ENCODE data around the gene SLBP. TPM values are rescaled to one million over a fixed set of nuclear protein-coding genes. Genes with fewer than 3 reads are reported as not detected.
A peak's percentile ranks its signal among the peaks of the same experiment; 100 is the strongest.

SLBP gene
- polyA plus RNA-seq, 4 donors: 25.5 to 38.4 (median 27.9) TPM

GRCh38 chr4:1726146-1726934 lies 14.2 kb upstream of the SLBP start:
- H3K27me3 ChIP-seq (ENCODE audit: control insufficient read depth in 3 of 3, insufficient read depth in 3 of 3, low read length in 3 of 3): no peaks in the 10 kb centered on the region
- H3K9me3 ChIP-seq (ENCODE audit: control insufficient read depth in 2 of 2, insufficient read depth in 1 of 2, low read depth in 1 of 2, low read length in 1 of 2): no peaks in the 10 kb centered on the region
- 47 to 54% (median 49%) methylated on average over 17 of the region's 17 CpGs for WGBS, 3 donors
- DNase-seq: peak; percentile 91 to 93
- H3K36me3 ChIP-seq (ENCODE audit: control insufficient read depth in 3 of 3, insufficient read depth in 2 of 3, low read depth in 1 of 3, low read length in 3 of 3): peaks cover 0 to 63% (median 0%) of the 10 kb centered on the region in 3 donors
- no peak for FAIRE-seq
- H3K27ac ChIP-seq (ENCODE audit: low read depth in 1 of 3, low read length in 2 of 3): peak overlapping the region in 2 of 3 donors; percentile 20 to 22
- H3K4me1 ChIP-seq (ENCODE audit: control insufficient read depth in 3 of 3, insufficient read depth in 2 of 3, low read depth in 1 of 3, low read length in 2 of 3): peaks cover 0 to 16% (median 3%) of the 10 kb centered on the region in 3 donors
- no peak overlapping the region for H3K4me3 ChIP-seq (ENCODE audit: low read depth in 1 of 3, low read length in 3 of 3)

GRCh38 chr4:1725521-1725920 lies 13.4 kb upstream of the SLBP start:
- Histone ChIP-seq H3K4me1 (ENCODE audit: control insufficient read depth in 3 of 3, insufficient read depth in 2 of 3, low read depth in 1 of 3, low read length in 2 of 3) (peaks cover 0 to 16% (median 3%) of the 10 kb centered on the region in 3 donors), H3K27ac (ENCODE audit: low read depth in 1 of 3, low read length in 2 of 3) (no peak overlapping the region), H3K36me3 (ENCODE audit: control insufficient read depth in 3 of 3, insufficient read depth in 2 of 3, low read depth in 1 of 3, low read length in 3 of 3) (peaks cover 0 to 57% (median 0%) of the 10 kb centered on the region in 3 donors), H3K9me3 (ENCODE audit: control insufficient read depth in 2 of 2, insufficient read depth in 1 of 2, low read depth in 1 of 2, low read length in 1 of 2) (no peaks in the 10 kb centered on the region), H3K27me3 (ENCODE audit: control insufficient read depth in 3 of 3, insufficient read depth in 3 of 3, low read length in 3 of 3) (no peaks in the 10 kb centered on the region), H3K4me3 (ENCODE audit: low read depth in 1 of 3, low read length in 3 of 3) (no peak overlapping the region)
- DNase-seq (no peak), FAIRE-seq (no peak)
- 91 to 94% (median 94%) methylated on average over 10 of the region's 10 CpGs for WGBS, 3 donors

GRCh38 chr4:1723131-1723801 lies 11.1 kb upstream of the SLBP start:
- H3K4me1 ChIP-seq (ENCODE audit: control insufficient read depth in 3 of 3, insufficient read depth in 2 of 3, low read depth in 1 of 3, low read length in 2 of 3): peaks cover 3 to 24% (median 6%) of the 10 kb centered on the region in 3 donors
- no peak for DNase-seq
- 62 to 76% (median 67%) methylated on average over 12 of the region's 12 CpGs for WGBS, 3 donors

GRCh38 chr4:1722551-1723118 lies 10.5 kb upstream of the SLBP start:
- no peak for DNase-seq
- 41 to 56% (median 49%) methylated on average over 18 of the region's 18 CpGs for WGBS, 3 donors
- FAIRE-seq: no peak

More at GRCh38 chr4:1723131-1723801, 11.1 kb upstream of the SLBP start:
- Histone ChIP-seq H3K27ac (ENCODE audit: low read depth in 1 of 3, low read length in 2 of 3) (peak overlapping the region in 2 of 3 donors; percentile 69 to 97), H3K4me3 (ENCODE audit: low read depth in 1 of 3, low read length in 3 of 3) (peak overlapping the region in 1 of 3 donors; percentile 7), H3K36me3 (ENCODE audit: control insufficient read depth in 3 of 3, insufficient read depth in 2 of 3, low read depth in 1 of 3, low read length in 3 of 3) (peaks cover 0 to 52% (median 0%) of the 10 kb centered on the region in 3 donors), H3K27me3 (ENCODE audit: control insufficient read depth in 3 of 3, insufficient read depth in 3 of 3, low read length in 3 of 3) (no peaks in the 10 kb centered on the region), H3K9me3 (ENCODE audit: control insufficient read depth in 2 of 2, insufficient read depth in 1 of 2, low read depth in 1 of 2, low read length in 1 of 2) (no peaks in the 10 kb centered on the region)
- no peak for FAIRE-seq

DNA sequence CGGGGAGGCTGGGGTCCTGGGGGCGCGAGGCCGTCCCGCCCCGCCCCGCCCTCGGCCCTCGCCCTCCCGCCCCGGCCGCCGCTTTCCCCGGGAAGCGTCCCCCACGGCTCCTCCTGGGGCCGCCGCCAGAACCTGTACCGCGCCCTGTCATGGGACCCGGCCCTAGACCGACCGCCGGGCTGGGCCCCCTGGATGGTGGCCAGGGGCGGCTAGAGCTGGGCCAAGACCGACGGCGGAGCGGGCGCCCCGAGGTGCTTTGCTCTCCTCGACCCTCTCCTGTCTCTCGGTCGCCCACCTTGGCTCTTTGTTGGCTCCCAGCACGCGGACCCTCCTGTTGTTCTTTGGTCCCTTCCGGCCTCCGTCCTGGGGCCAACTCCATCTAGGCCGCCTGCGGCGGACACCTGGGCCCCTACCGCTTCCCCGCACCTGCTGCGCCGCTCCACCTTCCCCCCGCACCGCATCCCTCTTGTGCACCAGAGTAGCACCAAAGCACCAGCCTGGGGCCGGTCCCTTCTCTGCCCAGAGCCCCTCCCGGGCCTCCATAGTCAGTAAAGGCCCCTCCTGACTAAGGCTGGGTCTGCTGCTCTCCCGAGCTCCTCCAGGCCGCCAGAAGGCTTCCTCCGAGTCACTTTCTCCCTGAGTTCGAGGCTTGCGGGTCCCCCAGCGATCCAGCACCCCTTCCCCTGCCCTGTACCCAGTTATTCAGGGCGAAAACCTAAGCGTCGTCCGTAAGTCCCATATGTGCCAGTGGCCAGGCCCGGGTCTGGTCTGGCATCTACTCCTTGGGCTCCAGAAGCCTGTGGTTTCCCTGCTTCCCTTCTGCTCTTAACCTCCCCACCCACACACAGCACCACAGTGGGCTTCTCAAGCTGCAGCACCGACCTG lies 9.8 kb upstream of the SLBP start:
- DNase-seq (peak in 1 of 2 donors; percentile 28), FAIRE-seq (no peak)
- H3K36me3 ChIP-seq (ENCODE audit: control insufficient read depth in 3 of 3, insufficient read depth in 2 of 3, low read depth in 1 of 3, low read length in 3 of 3): peaks cover 0 to 52% (median 3%) of the 10 kb centered on the region in 3 donors
- H3K4me3 ChIP-seq (ENCODE audit: low read depth in 1 of 3, low read length in 3 of 3): peak overlapping the region; percentile 42 to 65 (median 51)
- WGBS, 3 donors: 3 to 5% (median 4%) methylated on average over 39 to 61 of the region's 61 CpGs
- H3K9me3 ChIP-seq (ENCODE audit: control insufficient read depth in 2 of 2, insufficient read depth in 1 of 2, low read depth in 1 of 2, low read length in 1 of 2): no peaks in the 10 kb centered on the region
- H3K27ac ChIP-seq (ENCODE audit: low read depth in 1 of 3, low read length in 2 of 3): peak overlapping the region in 1 of 3 donors; percentile 97
- peaks cover 3 to 24% (median 6%) of the 10 kb centered on the region in 3 donors for H3K4me1 ChIP-seq (ENCODE audit: control insufficient read depth in 3 of 3, insufficient read depth in 2 of 3, low read depth in 1 of 3, low read length in 2 of 3)
- H3K27me3 ChIP-seq (ENCODE audit: control insufficient read depth in 3 of 3, insufficient read depth in 3 of 3, low read length in 3 of 3): no peaks in the 10 kb centered on the region

More at GRCh38 chr4:1722551-1723118, 10.5 kb upstream of the SLBP start:
- H3K9me3 ChIP-seq (ENCODE audit: control insufficient read depth in 2 of 2, insufficient read depth in 1 of 2, low read depth in 1 of 2, low read length in 1 of 2): no peaks in the 10 kb centered on the region
- H3K4me1 ChIP-seq (ENCODE audit: control insufficient read depth in 3 of 3, insufficient read depth in 2 of 3, low read depth in 1 of 3, low read length in 2 of 3): peaks cover 3 to 24% (median 6%) of the 10 kb centered on the region in 3 donors
- H3K27me3 ChIP-seq (ENCODE audit: control insufficient read depth in 3 of 3, insufficient read depth in 3 of 3, low read length in 3 of 3): no peaks in the 10 kb centered on the region
- peaks cover 0 to 52% (median 0%) of the 10 kb centered on the region in 3 donors for H3K36me3 ChIP-seq (ENCODE audit: control insufficient read depth in 3 of 3, insufficient read depth in 2 of 3, low read depth in 1 of 3, low read length in 3 of 3)
- peak overlapping the region in 2 of 3 donors; percentile 69 to 97 for H3K27ac ChIP-seq (ENCODE audit: low read depth in 1 of 3, low read length in 2 of 3)
- peak overlapping the region in 2 of 3 donors; percentile 42 to 65 for H3K4me3 ChIP-seq (ENCODE audit: low read depth in 1 of 3, low read length in 3 of 3)

GRCh38 chr4:1721003-1721665 lies 9.0 kb upstream of the SLBP start, which contains the start of the genes TACC3 and TMEM129:
TACC3 (plus strand) TSS chr4:1721521; CDS start chr4:1723422, 1,901 bp downstream.
TMEM129 (minus strand) TSS chr4:1721323; CDS start chr4:1720837, 486 bp downstream.
- Histone ChIP-seq H3K4me1 (ENCODE audit: control insufficient read depth in 3 of 3, insufficient read depth in 2 of 3, low read depth in 1 of 3, low read length in 2 of 3) (peaks cover 3 to 24% (median 6%) of the 10 kb centered on the region in 3 donors), H3K36me3 (ENCODE audit: control insufficient read depth in 3 of 3, insufficient read depth in 2 of 3, low read depth in 1 of 3, low read length in 3 of 3) (peaks cover 0 to 57% (median 3%) of the 10 kb centered on the region in 3 donors), H3K9me3 (ENCODE audit: control insufficient read depth in 2 of 2, insufficient read depth in 1 of 2, low read depth in 1 of 2, low read length in 1 of 2) (no peaks in the 10 kb centered on the region), H3K27ac (ENCODE audit: low read depth in 1 of 3, low read length in 2 of 3) (peak within 1 kb of the TSS; percentile 71 to 97 (median 94)), H3K4me3 (ENCODE audit: low read depth in 1 of 3, low read length in 3 of 3) (peak within 1 kb of the TSS; percentile 51 to 86 (median 64)), H3K27me3 (ENCODE audit: control insufficient read depth in 3 of 3, insufficient read depth in 3 of 3, low read length in 3 of 3) (no peaks in the 10 kb centered on the region)
- DNase-seq (peak; percentile 99), FAIRE-seq (no peak)
- WGBS, 3 donors: 0 to 1% (median 0%) methylated on average over 41 to 83 of the region's 83 CpGs

- peak overlapping the region; percentile 71 to 94 (median 94) for H3K27ac ChIP-seq (ENCODE audit: low read depth in 1 of 3, low read length in 2 of 3)
- no peaks in the 10 kb centered on the region for H3K9me3 ChIP-seq (ENCODE audit: control insufficient read depth in 2 of 2, insufficient read depth in 1 of 2, low read depth in 1 of 2, low read length in 1 of 2)
- no peaks in the 10 kb centered on the region for H3K27me3 ChIP-seq (ENCODE audit: control insufficient read depth in 3 of 3, insufficient read depth in 3 of 3, low read length in 3 of 3)
- no peak for FAIRE-seq
- H3K4me3 ChIP-seq (ENCODE audit: low read depth in 1 of 3, low read length in 3 of 3): peak overlapping the region; percentile 49 to 86 (median 64)
- peaks cover 3 to 20% (median 6%) of the 10 kb centered on the region in 3 donors for H3K4me1 ChIP-seq (ENCODE audit: control insufficient read depth in 3 of 3, insufficient read depth in 2 of 3, low read depth in 1 of 3, low read length in 2 of 3)
- H3K36me3 ChIP-seq (ENCODE audit: control insufficient read depth in 3 of 3, insufficient read depth in 2 of 3, low read depth in 1 of 3, low read length in 3 of 3): peaks cover 0 to 57% (median 3%) of the 10 kb centered on the region in 3 donors
- DNase-seq: peak; percentile 64 to 70
- 1% methylated on average over 64 to 79 of the region's 79 CpGs for WGBS, 3 donors
Observed at GRCh38 chr4:1720163-1720983, 8.3 kb upstream of the SLBP start.
